ENCODE measurements around the gene MAN2A2.

- no peak for TF ChIP-seq ZNF12 (CRISPR knock-in tag; IDR thresholded peaks at IDR 0.05)
- no peak for TF ChIP-seq GATA2 (CRISPR knock-in tag; IDR thresholded peaks at IDR 0.05)
- no peak for TF ChIP-seq EP300 (IDR thresholded peaks at IDR 0.05; ENCODE audit: low read length)
Measured at GRCh38 chr15:90883976-90884718, 19.0 kb upstream of the MAN2A2 start, which contains the start of gene FES.
